Stimulated activated CD4-positive, alpha-beta T cell treated with anti-CD3 and anti-CD28 coated beads, Interleukin-1b, Interleukin-23, amount 100 ng/mL, for 24 hours (primary cell): ENCODE data around the gene LRMDA.

ENCODE experiments used
- DNase-seq, 4 experiments: peaks; one replicate each; pipeline ENCODE4 v3.0.0-alpha.2; 2020; ENCODE audit warnings: low read depth in 4 of 4, low spot score in 1 of 4

Gene LRMDA

GRCh38 chr10:75470901-75471300, 39.5 kb downstream of the LRMDA start:
- no peak for DNase-seq

- DNase-seq, result no peak
These were observed 41.3 kb downstream of the LRMDA start for GRCh38 chr10:75472685-75473084.

GRCh38 chr10:75474106-75474505, 42.7 kb downstream of the LRMDA start:
- no peak for DNase-seq

- no peak for DNase-seq
These were observed 44.2 kb downstream of the LRMDA start for GRCh38 chr10:75475460-75476182.

GRCh38 chr10:75476569-75476968, 45.1 kb downstream of the LRMDA start:
- no peak for DNase-seq

- DNase-seq, result no peak
These were observed 45.6 kb downstream of the LRMDA start for GRCh38 chr10:75476985-75477384.

GRCh38 chr10:75477680-75478079, 46.3 kb downstream of the LRMDA start:
- no peak for DNase-seq

GRCh38 chr10:75480374-75480773, 49.0 kb downstream of the LRMDA start:
- DNase-seq, result no peak

- DNase-seq, result no peak
These were observed 51.8 kb downstream of the LRMDA start for GRCh38 chr10:75483188-75483587.

GRCh38 chr10:75484717-75485116, 53.3 kb downstream of the LRMDA start:
- no peak for DNase-seq

- DNase-seq, result no peak
These were observed 55.2 kb downstream of the LRMDA start for GRCh38 chr10:75486591-75486990.

GRCh38 chr10:75487087-75487754, 55.8 kb downstream of the LRMDA start:
- no peak for DNase-seq

- no peak for DNase-seq
These were observed 56.3 kb downstream of the LRMDA start for GRCh38 chr10:75487755-75488125.

- DNase-seq, result no peak
These were observed 60.9 kb downstream of the LRMDA start for GRCh38 chr10:75492173-75492925.

GRCh38 chr10:75493464-75493863, 62.0 kb downstream of the LRMDA start:
- no peak for DNase-seq

- DNase-seq, result no peak
These were observed 64.2 kb downstream of the LRMDA start for GRCh38 chr10:75495434-75496190.

- no peak for DNase-seq
These were observed 64.8 kb downstream of the LRMDA start for GRCh38 chr10:75496191-75496567.

- no peak for DNase-seq
These were observed 66.8 kb downstream of the LRMDA start for GRCh38 chr10:75497997-75498883.

GRCh38 chr10:75498884-75499350, 67.5 kb downstream of the LRMDA start:
- no peak for DNase-seq

GRCh38 chr10:75499556-75500160, 68.2 kb downstream of the LRMDA start:
- no peak for DNase-seq
